Prostate gland (tissue), 2 donors: ENCODE data around the gene ASF1A. TPM values are rescaled to one million over a fixed set of nuclear protein-coding genes. Genes with fewer than 3 reads are reported as not detected.

Experiments
- DNase-seq: peaks from one replicate; pipeline ENCODE4 v3.0.0-alpha.2; 2019; ENCODE audit warnings: low spot score
- H3K27ac ChIP-seq, 2 donors: fragments of 200-600 bp; sonication (generic); 2 replicates each; pipeline ENCODE4 v1.5.1; 2017 to 2019
- H3K27me3 ChIP-seq: fragments of 200-600 bp; sonication (generic); replicated peaks from 2 replicates; pipeline ENCODE4 v1.5.1; 2019; ENCODE audit not compliant: insufficient read depth
- H3K36me3 ChIP-seq, 2 donors: fragments of 200-600 bp; sonication (generic); 1 replicate in 1 of 2; 2 replicates in 1 of 2; pipeline versions ENCODE4 v1.5.1 to v1.8.1; 2017 to 2019
- H3K4me1 ChIP-seq: fragments of 200-600 bp; sonication (generic); replicated peaks from 2 replicates; pipeline ENCODE4 v1.5.1; 2019
- H3K4me3 ChIP-seq, 2 donors: fragments of 200-600 bp; sonication (generic); 2 replicates each; pipeline ENCODE4 v1.5.1; 2017 to 2019
- H3K9me3 ChIP-seq: fragments of 200-600 bp; sonication (generic); 2 replicates; pipeline ENCODE4 v1.5.1; 2017
- CTCF ChIP-seq, 4 experiments: fragments of 200-600 bp in 2 of 4; fragments of 450-650 bp in 2 of 4; sonication (generic) in 2 of 4; IDR thresholded peaks; 1 replicate in 3 of 4; 2 replicates in 1 of 4; pipeline ENCODE4 v1.5.1; 2016 to 2019; ENCODE audit warnings: antibody characterized with exemption in 4 of 4, mild to moderate bottlenecking in 2 of 4, moderate library complexity in 2 of 4
- POLR2A ChIP-seq: fragments of 450-650 bp; IDR thresholded peaks from one replicate; pipeline ENCODE4 v1.6.1; 2016; ENCODE audit warnings: antibody characterized with exemption, mild to moderate bottlenecking
- POLR2AphosphoS5 ChIP-seq: sonication (generic); formaldehyde crosslinking; IDR thresholded peaks from one replicate; pipeline ENCODE4 v1.6.1; 2017; ENCODE audit warnings: antibody characterized with exemption
- WGBS: methylation state at CpG from one replicate; pipeline ENCODE4 v1.1.5; 2018; 5-methylcytosine and 5-hydroxymethylcytosine counted together
- intact Hi-C: fragments of 100-400 bp; cut with DNase I; formaldehyde crosslinking; loops from one replicate; pipeline ENCODE4 v1.14.2; 2022
- total RNA-seq, 2 donors: library from RNA; depleted of rRNA; stranded (reverse); fragments of >200 nt; gene quantifications; one replicate each; pipeline ENCODE4 v1.1.0, GENCODE V29; 2016

ASF1A gene
- total RNA-seq, 2 donors from 2014 or later, result 12.5 to 15.6 TPM

- WGBS, result 88% methylated on average over 3 of the region's 3 CpGs
- no peaks in the 10 kb centered on the region for H3K36me3 ChIP-seq
Measured at GRCh38 chr6:118930680-118931079, 36.7 kb downstream of the ASF1A start.

GRCh38 chr6:118931436-118931835 lies 37.5 kb downstream of the ASF1A start:
- H3K36me3 ChIP-seq, result no peaks in the 10 kb centered on the region
- DNase-seq, result no peak
- no peaks in the 10 kb centered on the region for H3K27me3 ChIP-seq
- H3K4me1 ChIP-seq, result no peaks in the 10 kb centered on the region
- TF ChIP-seq CTCF (IDR thresholded peaks at IDR 0.05), result no peak
- TF ChIP-seq POLR2A, result no peak
- TF ChIP-seq POLR2AphosphoS5, result no peak
- no peaks in the 10 kb centered on the region for H3K9me3 ChIP-seq
- no peak overlapping the region for H3K4me3 ChIP-seq
- H3K27ac ChIP-seq, result no peak overlapping the region
- 92% methylated on average over 5 of the region's 5 CpGs for WGBS
- intact Hi-C loops, result no loop called here

More at GRCh38 chr6:118930680-118931079, 36.7 kb downstream of the ASF1A start:
- no peaks in the 10 kb centered on the region for H3K9me3 ChIP-seq
- H3K27ac ChIP-seq, result no peak overlapping the region
- TF ChIP-seq POLR2A, result no peak
- no peak for TF ChIP-seq CTCF (IDR thresholded peaks at IDR 0.05)
- H3K4me1 ChIP-seq, result no peaks in the 10 kb centered on the region
- no peaks in the 10 kb centered on the region for H3K27me3 ChIP-seq
- H3K4me3 ChIP-seq, result no peak overlapping the region
- intact Hi-C loops, result no loop called here
- DNase-seq, result no peak

GRCh38 chr6:118932421-118932820 lies 38.5 kb downstream of the ASF1A start:
- H3K36me3 ChIP-seq, result no peaks in the 10 kb centered on the region
- TF ChIP-seq POLR2AphosphoS5, result no peak
- no peak for TF ChIP-seq CTCF (IDR thresholded peaks at IDR 0.05)
- no peak for TF ChIP-seq POLR2A
- no peak overlapping the region for H3K27ac ChIP-seq
- H3K9me3 ChIP-seq, result no peaks in the 10 kb centered on the region
- H3K4me3 ChIP-seq, result no peak overlapping the region
- no peak for DNase-seq
- H3K27me3 ChIP-seq, result no peaks in the 10 kb centered on the region
- intact Hi-C loops, result no loop called here
- 49% methylated on average over 2 of the region's 2 CpGs for WGBS
- no peaks in the 10 kb centered on the region for H3K4me1 ChIP-seq

GRCh38 chr6:118933855-118934460 lies 40.0 kb downstream of the ASF1A start:
- peak overlapping the region; percentile 73 to 78 for H3K4me3 ChIP-seq
- no peak for TF ChIP-seq POLR2AphosphoS5
- TF ChIP-seq CTCF (IDR thresholded peaks at IDR 0.05), result no peak
- no peak for TF ChIP-seq POLR2A
- no peaks in the 10 kb centered on the region for H3K27me3 ChIP-seq
- intact Hi-C loops, result no loop called here
- H3K27ac ChIP-seq, result peak overlapping the region in 1 of 2 donors; percentile 87
- H3K4me1 ChIP-seq, result no peaks in the 10 kb centered on the region
- no peaks in the 10 kb centered on the region for H3K9me3 ChIP-seq
- DNase-seq, result no peak
- no peaks in the 10 kb centered on the region for H3K36me3 ChIP-seq
- 23% methylated on average over 8 of the region's 8 CpGs for WGBS
